HG02885 (cell line): ENCODE results near the gene ITGAV.

ENCODE experiments used
- ATAC-seq: cut with Tn5 transposase; IDR thresholded peaks from one replicate; pipeline ENCODE4 v1.9.1; 2021; ENCODE audit warnings: mild to moderate bottlenecking; ENCODE audit not compliant: unreplicated experiment, poor library complexity

The ITGAV gene

GRCh38 chr2:186610785-186611184 lies 20.9 kb downstream of the ITGAV start:
- ATAC-seq: no peak

GRCh38 chr2:186611526-186611925 lies 21.7 kb downstream of the ITGAV start:
- ATAC-seq: no peak

DNA sequence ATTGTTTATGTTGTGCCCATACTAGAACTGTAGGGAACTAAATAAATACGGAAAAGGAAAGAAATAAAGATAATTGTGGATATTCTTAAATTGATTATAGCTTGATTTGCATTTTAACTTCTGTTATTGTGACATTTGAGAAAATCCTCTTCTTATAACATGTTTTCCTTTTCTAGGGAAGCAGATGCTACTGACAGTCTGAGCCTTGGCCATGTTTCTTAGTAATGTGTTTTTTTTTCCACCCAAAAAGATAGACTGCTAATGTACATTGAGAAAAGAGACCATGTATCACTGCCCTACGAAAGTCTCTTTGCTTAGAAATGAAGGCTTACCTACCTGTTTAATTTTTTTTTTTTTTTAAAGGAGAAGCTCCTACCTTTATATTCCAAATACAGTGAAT lies 22.2 kb downstream of the ITGAV start:
- no peak for ATAC-seq

DNA sequence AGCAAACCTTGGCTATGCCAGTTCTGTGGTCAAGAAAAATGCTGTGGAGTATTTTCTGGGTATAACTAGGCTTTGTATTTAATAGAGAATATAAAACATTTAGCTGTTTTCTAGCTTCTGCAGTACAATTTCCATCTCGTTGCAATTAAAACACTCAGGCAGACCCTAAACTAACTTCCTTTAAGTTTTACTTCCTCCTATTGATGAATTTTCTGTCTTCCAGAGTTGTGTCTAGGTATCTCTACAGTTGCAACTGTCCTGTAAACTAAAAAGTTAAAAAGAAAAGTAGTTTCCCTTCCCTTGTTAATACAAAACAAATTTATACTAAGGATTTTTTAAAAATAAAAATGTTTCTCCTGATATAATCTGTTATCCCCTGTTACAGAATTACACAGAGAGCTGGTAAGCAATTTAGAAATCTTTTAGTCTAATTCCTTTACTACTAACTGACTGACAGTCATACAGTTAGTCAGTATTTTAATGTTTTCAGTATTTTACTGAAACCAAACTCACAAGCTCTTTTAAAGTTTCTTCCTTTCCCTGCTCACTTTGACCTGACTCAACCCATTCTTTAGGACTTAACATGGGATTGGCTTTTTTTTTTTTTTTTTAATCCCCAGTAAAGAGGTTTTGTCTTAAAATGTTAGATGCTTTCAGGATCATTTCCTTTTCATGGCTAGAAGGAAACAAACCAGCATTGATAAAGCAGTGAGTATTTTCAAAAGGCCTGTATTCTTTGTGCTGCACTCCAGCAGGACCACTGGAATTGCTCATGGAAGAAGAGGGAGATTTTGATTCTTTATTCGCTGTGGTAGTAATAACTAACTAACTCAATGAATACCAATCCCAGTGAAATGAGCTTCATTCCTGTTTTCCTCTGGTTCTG lies 22.9 kb downstream of the ITGAV start:
- peak; percentile 49 for ATAC-seq

DNA sequence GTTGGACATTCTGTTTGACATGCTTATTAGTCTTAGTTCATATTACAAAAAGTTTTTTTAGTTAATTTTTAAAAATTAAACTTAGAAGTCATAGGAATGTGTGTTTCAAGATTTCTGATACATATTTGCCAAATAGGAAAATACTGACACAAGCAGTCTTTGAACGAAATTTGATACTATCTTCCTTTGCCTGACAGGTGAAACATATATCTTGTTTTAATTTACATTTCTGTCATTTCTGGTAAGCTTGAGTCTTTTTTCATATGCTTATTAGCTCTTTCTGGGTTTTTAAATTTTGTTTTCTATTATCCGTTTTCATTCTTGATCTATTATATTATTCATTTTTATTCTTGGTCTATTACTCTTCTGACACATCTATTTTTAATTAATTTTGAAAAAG lies 24.5 kb downstream of the ITGAV start:
- no peak for ATAC-seq

DNA sequence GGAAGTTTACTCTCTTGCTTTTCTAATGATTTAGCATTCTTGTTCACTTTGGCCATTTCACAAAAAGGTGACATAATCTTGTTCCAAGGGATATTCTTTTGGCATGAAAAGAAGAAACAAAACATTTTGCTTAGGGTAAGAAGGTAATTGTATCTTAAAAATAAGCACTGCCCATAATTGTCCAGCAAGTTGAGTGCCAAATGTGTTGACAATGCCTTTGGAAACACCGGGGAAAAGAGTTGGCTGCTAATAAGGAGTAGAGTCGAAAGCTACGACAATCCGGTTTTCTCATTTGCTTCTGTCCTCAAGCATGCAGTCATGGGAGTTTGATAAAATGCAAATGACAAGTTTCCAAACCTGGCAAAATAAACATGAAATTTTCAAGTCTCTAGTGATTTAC lies 27.3 kb downstream of the ITGAV start:
- no peak for ATAC-seq

DNA sequence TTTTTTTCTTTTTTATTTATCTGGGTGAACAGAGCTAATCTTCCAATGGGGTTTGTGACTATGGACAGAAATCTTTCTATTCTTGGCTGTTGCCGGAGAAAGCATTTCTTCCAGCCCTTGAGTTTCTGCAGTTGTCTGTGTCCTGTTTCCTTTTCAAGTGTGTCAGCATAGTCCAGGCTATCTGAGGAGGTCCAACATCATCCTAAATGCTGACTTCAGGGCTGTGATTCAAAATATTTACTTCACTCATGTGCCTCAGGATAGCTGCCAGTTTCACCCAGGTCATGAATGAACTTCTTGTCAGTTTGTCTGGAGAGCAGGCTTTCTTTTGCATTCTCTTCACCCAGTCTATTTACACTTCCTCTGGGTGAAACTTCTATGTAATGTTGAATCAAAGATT lies 27.9 kb downstream of the ITGAV start:
- no peak for ATAC-seq

GRCh38 chr2:186618696-186619095 lies 28.8 kb downstream of the ITGAV start:
- no peak for ATAC-seq

- no peak for ATAC-seq
Observed at GRCh38 chr2:186623084-186623483, 33.2 kb downstream of the ITGAV start.

- ATAC-seq: no peak
Observed at GRCh38 chr2:186624276-186624675, 34.4 kb downstream of the ITGAV start.

DNA sequence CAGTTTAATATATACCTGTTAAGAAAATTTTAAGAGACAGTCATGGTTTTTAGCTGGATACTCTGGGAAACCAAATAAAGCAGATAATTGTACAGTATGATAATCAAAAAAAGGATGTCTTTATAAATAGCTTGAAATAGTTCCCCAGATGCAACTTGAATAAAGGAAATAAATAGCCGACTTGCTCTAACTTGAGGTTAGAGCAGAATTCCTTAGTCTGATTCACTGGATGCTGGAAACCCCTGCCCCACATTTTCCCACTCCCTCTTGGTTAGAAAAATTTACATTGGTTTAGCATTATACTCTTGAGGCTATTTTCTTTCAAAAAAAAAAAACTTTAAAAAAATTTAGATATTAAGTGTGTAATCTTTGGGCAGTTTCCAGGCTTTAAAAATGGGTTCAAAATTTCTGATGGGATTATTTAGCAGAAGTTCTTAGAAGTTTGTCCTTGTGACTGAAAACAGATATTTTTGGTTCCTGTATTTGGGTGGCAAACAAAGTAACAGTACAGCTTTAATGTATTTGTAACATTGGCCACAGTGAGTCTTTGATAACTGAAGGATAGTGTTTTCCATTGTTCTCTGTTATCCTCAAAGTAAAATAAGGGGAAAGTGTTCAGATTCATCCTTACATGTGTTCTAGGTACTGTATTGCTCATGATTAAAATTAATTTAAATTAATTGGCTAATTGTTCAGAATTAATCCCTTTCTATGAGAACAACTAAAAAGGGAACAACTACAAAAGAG lies 39.6 kb downstream of the ITGAV start:
- no peak for ATAC-seq

DNA sequence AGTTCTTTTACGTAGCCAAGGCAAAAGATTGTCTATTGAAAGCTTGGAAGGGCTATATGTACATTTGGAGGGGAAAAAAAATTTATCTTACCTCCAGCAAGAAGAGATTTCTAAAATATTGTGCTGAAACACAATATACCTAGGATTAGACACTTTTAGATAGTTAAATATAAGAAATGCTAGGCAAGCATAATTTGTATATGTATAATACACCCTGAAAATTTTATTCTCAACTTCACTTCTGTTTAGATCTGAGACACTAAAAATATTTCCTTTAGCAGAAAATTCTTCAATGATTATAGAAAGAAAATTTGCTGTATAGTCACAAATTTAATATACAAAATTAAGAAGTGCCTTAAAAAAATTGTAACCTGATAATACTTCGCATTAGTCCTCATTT lies 42.6 kb downstream of the ITGAV start:
- ATAC-seq: no peak

DNA sequence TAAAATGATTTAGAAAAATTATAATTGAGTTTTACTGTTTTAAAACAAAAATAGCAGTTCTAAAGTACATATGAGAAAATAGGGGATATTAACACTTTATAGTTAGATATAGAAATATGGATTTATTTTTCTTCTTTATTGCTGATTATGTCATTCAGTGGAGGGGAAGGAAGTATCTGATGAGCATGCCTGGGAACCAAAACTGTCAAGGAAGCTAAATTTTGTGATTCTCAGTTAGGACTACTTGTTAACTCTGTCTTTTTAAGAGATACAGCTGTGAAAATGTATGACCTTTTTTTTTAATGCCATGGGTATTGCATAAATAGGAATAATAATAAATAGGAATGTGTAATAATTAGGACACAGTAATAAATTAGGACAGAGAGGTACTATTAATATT lies 44.8 kb downstream of the ITGAV start:
- no peak for ATAC-seq

GRCh38 chr2:186636800-186637496 lies 47.1 kb downstream of the ITGAV start:
- ATAC-seq: no peak

DNA sequence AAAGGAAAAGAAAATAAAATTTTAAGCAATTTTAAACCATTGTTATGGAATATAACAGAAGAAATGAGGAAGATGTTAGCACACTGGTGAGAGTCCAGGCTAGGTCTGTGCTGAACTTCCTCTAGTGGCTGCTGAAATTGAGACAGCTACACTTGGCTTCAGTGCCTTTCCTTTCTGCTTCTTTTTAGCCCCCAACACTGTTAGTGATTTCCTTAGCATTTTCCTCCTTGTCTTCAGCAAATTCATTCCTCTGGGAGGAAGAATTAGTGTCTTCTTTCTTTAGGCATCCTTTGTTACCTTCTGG lies 47.6 kb downstream of the ITGAV start:
- no peak for ATAC-seq

- ATAC-seq: peak; percentile 72
Observed at GRCh38 chr2:186639939-186640338, 50.1 kb downstream of the ITGAV start.

GRCh38 chr2:186641132-186641806 lies 51.4 kb downstream of the ITGAV start:
- peak; percentile 34 for ATAC-seq

- peak; percentile 76 for ATAC-seq
Observed at GRCh38 chr2:186641807-186642321, 52.0 kb downstream of the ITGAV start.

GRCh38 chr2:186644791-186645190 lies 54.9 kb downstream of the ITGAV start:
- no peak for ATAC-seq

- ATAC-seq: no peak
Observed at GRCh38 chr2:186645999-186646398, 56.1 kb downstream of the ITGAV start.
